Femur (tissue), 1 donor: ENCODE results near the gene PPP1R13L.
"Not testable (repeated sequence)": the region's sequence is repeated elsewhere in the genome, so short reads cannot be mapped to it uniquely, and the experiment has no call there.

ENCODE experiments used
- DNase-seq: peaks from one replicate; pipeline ENCODE4 v3.0.0-alpha.2; 2017

PPP1R13L gene

GRCh38 chr19:45342911-45343310 is 62.0 kb downstream of the PPP1R13L start:
- no peak for DNase-seq

GRCh38 chr19:45340899-45341453 is 63.9 kb downstream of the PPP1R13L start:
- DNase-seq, result no peak

- DNase-seq, result no peak
These were observed 64.5 kb downstream of the PPP1R13L start, which contains the start of gene KLC3 for GRCh38 chr19:45340232-45340898. TSS of gene KLC3 (plus strand) at chr19:45340750. CDS start at chr19:45345542, 4,792 bp downstream.

GRCh38 chr19:45339629-45340028 is 65.2 kb downstream of the PPP1R13L start:
- no peak for DNase-seq

- no peak for DNase-seq
These were observed 68.1 kb downstream of the PPP1R13L start for GRCh38 chr19:45336696-45337251.

- not testable (repeated sequence) for DNase-seq
These were observed 70.0 kb downstream of the PPP1R13L start for GRCh38 chr19:45334881-45335280.

GRCh38 chr19:45333609-45334303 is 71.1 kb downstream of the PPP1R13L start:
- no peak for DNase-seq

GRCh38 chr19:45331411-45331810 is 73.5 kb downstream of the PPP1R13L start:
- DNase-seq, result no peak
